ENCODE data around the gene EHBP1L1. TPM values are rescaled to one million over a fixed set of nuclear protein-coding genes. Genes with fewer than 3 reads are reported as not detected.

The EHBP1L1 gene
- total RNA-seq, 4 donors from 2014 or later = 186 to 472 (median 293) TPM

DNA sequence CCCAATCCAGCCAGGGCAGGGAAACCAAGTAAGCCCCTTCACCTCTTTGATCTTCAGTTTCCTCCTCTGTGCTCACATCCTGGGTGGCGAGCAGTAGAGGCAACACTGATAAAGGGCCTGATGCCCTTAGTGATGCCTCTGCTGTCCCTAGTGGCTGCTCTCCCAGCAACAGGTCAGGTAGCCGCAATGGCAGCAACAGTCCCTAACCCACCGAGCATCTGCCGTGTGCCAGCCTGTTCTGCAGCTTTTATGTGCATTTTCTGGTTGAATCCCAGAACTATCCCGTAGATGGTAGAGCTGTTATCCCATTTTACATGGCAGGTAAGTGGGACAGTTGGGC lies 45.7 kb upstream of the EHBP1L1 start:
- TF ChIP-seq POLR2AphosphoS5 (IDR thresholded peaks at IDR 0.05) = no peak
- TF ChIP-seq, protein P1, sequence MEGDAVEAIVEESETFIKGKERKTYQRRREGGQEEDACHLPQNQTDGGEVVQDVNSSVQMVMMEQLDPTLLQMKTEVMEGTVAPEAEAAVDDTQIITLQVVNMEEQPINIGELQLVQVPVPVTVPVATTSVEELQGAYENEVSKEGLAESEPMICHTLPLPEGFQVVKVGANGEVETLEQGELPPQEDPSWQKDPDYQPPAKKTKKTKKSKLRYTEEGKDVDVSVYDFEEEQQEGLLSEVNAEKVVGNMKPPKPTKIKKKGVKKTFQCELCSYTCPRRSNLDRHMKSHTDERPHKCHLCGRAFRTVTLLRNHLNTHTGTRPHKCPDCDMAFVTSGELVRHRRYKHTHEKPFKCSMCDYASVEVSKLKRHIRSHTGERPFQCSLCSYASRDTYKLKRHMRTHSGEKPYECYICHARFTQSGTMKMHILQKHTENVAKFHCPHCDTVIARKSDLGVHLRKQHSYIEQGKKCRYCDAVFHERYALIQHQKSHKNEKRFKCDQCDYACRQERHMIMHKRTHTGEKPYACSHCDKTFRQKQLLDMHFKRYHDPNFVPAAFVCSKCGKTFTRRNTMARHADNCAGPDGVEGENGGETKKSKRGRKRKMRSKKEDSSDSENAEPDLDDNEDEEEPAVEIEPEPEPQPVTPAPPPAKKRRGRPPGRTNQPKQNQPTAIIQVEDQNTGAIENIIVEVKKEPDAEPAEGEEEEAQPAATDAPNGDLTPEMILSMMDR (IDR thresholded peaks at IDR 0.05) = peak in 1 of 3 experiments; percentile 5
- peaks cover 13 to 35% (median 25%) of the 10 kb centered on the region in 4 donors for H3K4me1 ChIP-seq
- 77% methylated on average over 4 of the region's 5 CpGs for WGBS
- H3K36me3 ChIP-seq = peaks cover 30 to 93% (median 89%) of the 10 kb centered on the region in 4 donors
- intact Hi-C loops (cut with DNase I) = no loop called here
- no peaks in the 10 kb centered on the region for H3K9me3 ChIP-seq
- no peak for DNase-seq (ENCODE audit: extremely low spot score)
- no peak overlapping the region for H3K4me3 ChIP-seq
- H3K27me3 ChIP-seq = no peaks in the 10 kb centered on the region
- no peak overlapping the region for H3K27ac ChIP-seq (replicated peaks in 1 of 4)

DNA sequence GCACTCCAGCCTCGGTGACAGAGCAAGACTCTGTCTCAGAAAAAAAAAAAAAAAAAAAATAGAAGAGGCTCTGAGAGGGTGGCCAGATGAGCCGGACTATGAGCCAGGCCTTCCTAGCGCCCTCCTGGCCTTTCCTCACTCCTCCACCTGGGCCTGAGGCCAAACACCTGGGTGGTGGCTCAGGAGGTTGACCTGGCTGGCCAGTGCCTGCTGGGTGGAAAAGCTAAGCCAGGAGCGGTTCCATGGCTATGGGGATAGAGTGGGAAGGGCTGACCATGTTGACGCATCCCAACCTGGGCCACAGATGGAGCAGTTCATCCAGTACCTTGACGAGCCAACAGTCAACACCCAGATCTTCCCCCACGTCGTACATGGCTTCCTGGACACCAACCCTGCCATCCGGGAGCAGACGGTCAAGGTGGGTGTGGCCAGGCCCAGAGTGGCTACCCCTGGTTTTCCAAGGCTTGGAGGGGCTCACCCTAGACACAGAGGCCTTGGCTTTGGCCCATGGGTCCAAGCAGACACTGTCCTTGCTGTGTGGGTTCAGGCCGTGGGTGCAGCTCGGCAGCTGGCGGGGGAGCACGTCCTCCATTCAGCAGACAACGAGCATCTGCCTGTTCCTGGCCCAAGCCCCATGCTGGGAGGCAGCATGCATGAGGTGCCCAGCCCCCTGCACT lies 43.3 kb upstream of the EHBP1L1 start:
- H3K27ac ChIP-seq (replicated peaks in 1 of 4) = peak overlapping the region in 1 of 4 donors; percentile 25
- no peak overlapping the region for H3K4me3 ChIP-seq
- WGBS = 74% methylated on average over 10 of the region's 15 CpGs
- no peaks in the 10 kb centered on the region for H3K27me3 ChIP-seq
- TF ChIP-seq EP300 (IDR thresholded peaks at IDR 0.05) = no peak
- TF ChIP-seq, protein P1 (IDR thresholded peaks at IDR 0.05) = no peak
- no peak for TF ChIP-seq POLR2AphosphoS5 (IDR thresholded peaks at IDR 0.05)
- intact Hi-C loops (cut with DNase I) = no loop called here
- no peaks in the 10 kb centered on the region for H3K9me3 ChIP-seq
- peaks cover 38 to 100% (median 98%) of the 10 kb centered on the region in 4 donors for H3K36me3 ChIP-seq
- H3K4me1 ChIP-seq = peaks cover 0 to 15% (median 8%) of the 10 kb centered on the region in 4 donors
- DNase-seq (ENCODE audit: extremely low spot score) = no peak

DNA sequence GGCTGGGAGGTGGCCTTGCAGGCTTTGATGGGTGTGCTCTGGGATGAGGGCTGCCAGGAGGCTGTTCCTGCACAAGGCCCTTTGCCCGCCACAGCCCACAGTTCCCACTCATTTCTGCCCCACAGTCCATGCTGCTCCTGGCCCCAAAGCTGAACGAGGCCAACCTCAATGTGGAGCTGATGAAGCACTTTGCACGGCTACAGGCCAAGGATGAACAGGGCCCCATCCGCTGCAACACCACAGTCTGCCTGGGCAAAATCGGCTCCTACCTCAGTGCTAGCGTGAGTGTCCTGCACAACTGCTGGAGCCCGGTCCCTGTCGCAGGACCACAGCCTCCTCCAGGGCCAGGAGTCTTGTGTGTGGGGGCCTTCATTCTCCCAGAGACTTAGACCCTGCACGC lies 40.8 kb upstream of the EHBP1L1 start:
- intact Hi-C loops (cut with DNase I) = no loop called here
- no peak overlapping the region for H3K27ac ChIP-seq (replicated peaks in 1 of 4)
- no peaks in the 10 kb centered on the region for H3K27me3 ChIP-seq
- no peaks in the 10 kb centered on the region for H3K9me3 ChIP-seq
- H3K4me1 ChIP-seq = peaks cover 8 to 22% (median 18%) of the 10 kb centered on the region in 4 donors
- no peak overlapping the region for H3K4me3 ChIP-seq
- TF ChIP-seq EP300 (IDR thresholded peaks at IDR 0.05) = no peak
- TF ChIP-seq POLR2AphosphoS5 (IDR thresholded peaks at IDR 0.05) = no peak
- TF ChIP-seq POLR2A (IDR thresholded peaks at IDR 0.05; ENCODE audit: low read depth) = no peak
- TF ChIP-seq, protein P1 (IDR thresholded peaks at IDR 0.05) = no peak
- WGBS = 75% methylated on average over 9 of the region's 9 CpGs
- DNase-seq (ENCODE audit: extremely low spot score) = no peak
- peaks cover 46 to 95% (median 92%) of the 10 kb centered on the region in 4 donors for H3K36me3 ChIP-seq

DNA sequence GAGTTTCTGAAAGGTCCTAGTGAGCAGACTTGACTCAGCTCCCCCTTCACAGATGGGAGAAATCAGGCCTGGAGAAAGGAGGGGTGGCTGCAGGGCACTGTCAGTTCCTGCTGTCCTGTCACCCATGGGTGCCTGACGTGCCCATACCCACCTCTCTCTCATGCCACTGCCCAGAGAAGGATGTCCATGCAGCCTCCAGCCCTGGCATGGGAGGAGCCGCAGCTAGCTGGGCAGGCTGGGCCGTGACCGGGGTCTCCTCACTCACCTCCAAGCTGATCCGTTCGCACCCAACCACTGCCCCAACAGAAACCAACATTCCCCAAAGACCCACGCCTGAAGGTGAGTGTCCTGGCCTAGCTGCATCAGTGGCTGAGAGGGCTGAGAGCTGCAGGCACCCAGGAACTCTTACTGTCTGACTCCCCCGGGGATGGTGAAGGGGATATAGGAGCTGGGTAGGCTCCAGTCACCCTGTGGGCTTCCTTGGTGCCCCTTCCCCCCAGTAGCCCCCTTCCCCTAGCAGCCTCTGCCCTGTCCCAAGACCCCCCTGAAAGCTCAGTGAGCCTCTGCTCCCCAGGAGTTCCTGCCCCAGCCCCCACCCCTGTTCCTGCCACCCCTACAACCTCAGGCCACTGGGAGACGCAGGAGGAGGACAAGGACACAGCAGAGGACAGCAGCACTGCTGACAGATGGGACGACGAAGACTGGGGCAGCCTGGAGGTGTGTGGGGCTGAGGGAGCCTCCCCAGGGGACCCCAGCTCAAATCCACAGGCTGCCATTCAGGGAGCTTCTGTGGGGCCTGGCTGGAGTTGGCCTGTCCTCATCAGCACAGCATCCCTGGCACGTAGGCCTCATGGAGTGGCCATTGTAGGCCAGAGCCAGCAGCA lies 39.2 kb upstream of the EHBP1L1 start:
- TF ChIP-seq POLR2A (IDR thresholded peaks at IDR 0.05; ENCODE audit: low read depth) (no peak), EP300 (IDR thresholded peaks at IDR 0.05) (no peak), POLR2AphosphoS5 (IDR thresholded peaks at IDR 0.05) (no peak)
- TF ChIP-seq, protein P1 (IDR thresholded peaks at IDR 0.05) = no peak
- Histone ChIP-seq H3K36me3 (peaks cover 36 to 80% (median 77%) of the 10 kb centered on the region in 4 donors), H3K27me3 (no peaks in the 10 kb centered on the region), H3K4me1 (peaks cover 21 to 36% (median 29%) of the 10 kb centered on the region in 4 donors), H3K4me3 (no peak overlapping the region), H3K27ac (replicated peaks in 1 of 4) (peak overlapping the region in 1 of 4 donors; percentile 44), H3K9me3 (no peaks in the 10 kb centered on the region)
- intact Hi-C loops (cut with DNase I) = no loop called here
- WGBS = 90% methylated on average over 3 of the region's 12 CpGs
- DNase-seq (ENCODE audit: extremely low spot score) = no peak
